Measurements from ENCODE around the gene FOXK2. TPM values are rescaled to one million over a fixed set of nuclear protein-coding genes. Genes with fewer than 3 reads are reported as not detected.
A peak's percentile ranks its signal among the peaks of the same experiment; 100 is the strongest.

FOXK2 gene
- 44.5 and 63.0 TPM in 2 replicates for total RNA-seq
- polyA plus RNA-seq = 22.0 and 26.7 TPM in 2 replicates

DNA sequence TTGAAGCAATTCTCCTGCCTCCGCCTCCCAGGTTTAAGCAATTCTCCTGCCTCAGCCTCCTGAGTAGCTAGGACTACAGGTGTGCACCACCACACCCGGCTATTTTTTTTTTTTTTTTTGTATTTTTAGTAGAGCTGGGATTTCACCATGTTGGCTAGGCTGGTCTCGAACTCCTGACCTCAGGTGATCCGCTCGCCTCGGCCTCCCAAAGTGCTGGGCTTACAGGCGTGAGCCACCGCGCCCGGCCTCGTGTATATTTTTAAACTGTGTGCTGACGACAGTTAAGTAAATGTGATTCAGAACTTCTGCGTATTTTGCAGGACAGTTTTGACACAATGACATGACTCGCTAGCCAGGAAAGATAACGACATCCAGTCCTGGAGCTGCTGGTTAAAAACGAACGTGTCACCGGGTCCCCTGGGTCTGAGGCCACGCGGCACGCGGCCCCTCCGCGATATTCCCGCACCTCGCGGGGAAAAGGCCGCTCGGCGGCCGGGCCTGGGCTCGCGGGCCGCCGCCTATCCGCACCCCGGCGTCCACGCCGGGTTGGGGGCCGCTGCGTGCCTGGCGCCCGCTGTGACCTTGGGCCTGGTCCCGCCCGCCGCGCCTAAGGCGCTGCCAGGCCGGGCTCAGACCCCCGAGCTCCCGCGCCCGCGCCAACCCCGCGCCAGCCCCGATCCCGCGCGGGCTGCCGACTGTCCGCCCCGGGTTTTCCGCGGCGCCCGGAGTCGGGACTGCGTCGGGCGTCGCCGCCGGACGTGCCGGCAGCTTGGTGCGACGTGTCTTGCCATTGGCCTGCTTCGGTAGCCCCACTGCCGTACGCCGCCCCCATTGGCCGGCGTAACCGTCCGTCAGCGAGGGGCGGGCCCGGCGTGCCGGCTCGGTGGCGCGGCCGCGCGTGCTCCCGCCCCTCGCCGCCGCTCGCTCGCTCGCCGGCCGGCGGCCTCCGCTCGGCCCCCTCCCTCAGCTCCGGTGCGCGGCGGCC lies at the start of gene FOXK2:
Gene FOXK2 (plus strand): TSS at position 907 of the 985 bp plus-strand sequence. CDS start 157 bp downstream, outside the sequence.
- Histone ChIP-seq H3K36me3 (no peaks in the 10 kb centered on the region), H3K27ac (peak within 1 kb of the TSS; percentile 92), H3K27me3 (no peaks in the 10 kb centered on the region), H3K4me3 (peak within 1 kb of the TSS; percentile 93), H3K9me3 (ENCODE audit: low read depth) (no peaks in the 10 kb centered on the region), H3K4me1 (ENCODE audit: low read depth) (no peaks in the 10 kb centered on the region)
- peak; percentile 96 to 97 for DNase-seq (ENCODE audit: low read depth in 1 of 2, low spot score in 1 of 2)
- TF ChIP-seq, protein P1, sequence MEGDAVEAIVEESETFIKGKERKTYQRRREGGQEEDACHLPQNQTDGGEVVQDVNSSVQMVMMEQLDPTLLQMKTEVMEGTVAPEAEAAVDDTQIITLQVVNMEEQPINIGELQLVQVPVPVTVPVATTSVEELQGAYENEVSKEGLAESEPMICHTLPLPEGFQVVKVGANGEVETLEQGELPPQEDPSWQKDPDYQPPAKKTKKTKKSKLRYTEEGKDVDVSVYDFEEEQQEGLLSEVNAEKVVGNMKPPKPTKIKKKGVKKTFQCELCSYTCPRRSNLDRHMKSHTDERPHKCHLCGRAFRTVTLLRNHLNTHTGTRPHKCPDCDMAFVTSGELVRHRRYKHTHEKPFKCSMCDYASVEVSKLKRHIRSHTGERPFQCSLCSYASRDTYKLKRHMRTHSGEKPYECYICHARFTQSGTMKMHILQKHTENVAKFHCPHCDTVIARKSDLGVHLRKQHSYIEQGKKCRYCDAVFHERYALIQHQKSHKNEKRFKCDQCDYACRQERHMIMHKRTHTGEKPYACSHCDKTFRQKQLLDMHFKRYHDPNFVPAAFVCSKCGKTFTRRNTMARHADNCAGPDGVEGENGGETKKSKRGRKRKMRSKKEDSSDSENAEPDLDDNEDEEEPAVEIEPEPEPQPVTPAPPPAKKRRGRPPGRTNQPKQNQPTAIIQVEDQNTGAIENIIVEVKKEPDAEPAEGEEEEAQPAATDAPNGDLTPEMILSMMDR (IDR thresholded peaks at IDR 0.05; ENCODE audit: low read depth, low read length) = no peak

DNA sequence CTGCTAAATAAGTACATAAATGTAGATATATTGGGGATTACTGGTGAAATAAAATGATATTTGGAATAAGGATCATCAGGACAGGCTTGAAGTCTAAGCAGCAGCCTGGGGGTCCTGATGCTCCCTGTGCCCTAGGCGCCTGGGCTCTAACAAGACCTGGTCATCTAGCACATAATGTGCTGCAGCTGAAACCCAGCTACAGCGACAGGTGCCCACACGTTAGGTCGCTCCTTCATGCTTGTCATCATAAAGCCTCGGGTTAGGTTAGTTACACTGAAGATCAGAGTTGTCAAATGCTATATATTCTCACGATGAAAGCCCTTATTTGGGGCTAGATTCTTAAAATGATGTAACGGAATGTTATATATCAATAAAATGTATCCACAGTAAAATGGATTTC lies 49.5 kb upstream of the FOXK2 start:
- no peaks in the 10 kb centered on the region for H3K27me3 ChIP-seq
- H3K36me3 ChIP-seq = peaks cover 69% of the 10 kb centered on the region
- H3K9me3 ChIP-seq (ENCODE audit: low read depth) = no peaks in the 10 kb centered on the region
- TF ChIP-seq, protein P1 (IDR thresholded peaks at IDR 0.05; ENCODE audit: low read depth, low read length) = no peak
- H3K4me1 ChIP-seq (ENCODE audit: low read depth) = no peaks in the 10 kb centered on the region
- no peak overlapping the region for H3K27ac ChIP-seq
- DNase-seq (ENCODE audit: low read depth in 1 of 2, low spot score in 1 of 2) = no peak
- no peak overlapping the region for H3K4me3 ChIP-seq

DNA sequence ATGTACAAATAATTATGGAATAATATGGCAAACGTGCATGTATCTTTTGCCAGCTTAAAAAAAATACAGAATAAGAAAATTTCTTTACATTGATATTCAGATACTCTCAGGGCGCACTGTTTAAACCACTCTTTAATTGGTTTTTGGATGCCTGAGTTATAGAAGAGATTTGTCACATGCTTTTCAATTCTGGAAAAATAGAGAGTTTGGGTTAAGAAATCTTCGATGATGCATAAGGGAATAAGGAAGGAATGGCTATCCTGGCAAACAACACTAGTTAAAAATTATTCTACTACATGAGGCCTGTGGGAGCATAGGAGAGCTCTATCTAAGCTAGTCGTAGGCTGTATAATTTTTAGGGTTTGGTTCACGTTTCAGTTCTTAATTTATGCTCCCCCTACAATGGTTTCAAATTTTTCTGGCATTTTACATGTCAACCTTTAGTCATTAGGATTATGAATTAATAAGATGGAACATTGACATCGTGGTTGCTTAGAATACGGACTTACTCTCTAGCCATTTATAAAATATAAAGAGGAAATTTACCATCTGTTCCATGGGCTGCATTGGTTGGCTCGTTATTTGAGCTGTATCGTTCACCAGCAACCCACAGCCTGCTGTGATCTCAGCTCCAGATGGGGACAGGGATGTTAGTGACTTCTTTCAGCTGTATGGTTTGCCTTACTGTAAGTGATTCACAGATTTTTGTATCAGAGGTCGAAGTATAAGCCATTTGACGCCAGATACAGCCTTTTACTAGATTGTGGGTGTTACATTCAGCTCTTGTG lies 45.1 kb upstream of the FOXK2 start:
- H3K4me1 ChIP-seq (ENCODE audit: low read depth) = no peaks in the 10 kb centered on the region
- no peak overlapping the region for H3K27ac ChIP-seq
- H3K36me3 ChIP-seq = peaks cover 51% of the 10 kb centered on the region
- TF ChIP-seq, protein P1 (IDR thresholded peaks at IDR 0.05; ENCODE audit: low read depth, low read length) = no peak
- no peaks in the 10 kb centered on the region for H3K27me3 ChIP-seq
- no peaks in the 10 kb centered on the region for H3K9me3 ChIP-seq (ENCODE audit: low read depth)
- H3K4me3 ChIP-seq = no peak overlapping the region
- no peak for DNase-seq (ENCODE audit: low read depth in 1 of 2, low spot score in 1 of 2)

DNA sequence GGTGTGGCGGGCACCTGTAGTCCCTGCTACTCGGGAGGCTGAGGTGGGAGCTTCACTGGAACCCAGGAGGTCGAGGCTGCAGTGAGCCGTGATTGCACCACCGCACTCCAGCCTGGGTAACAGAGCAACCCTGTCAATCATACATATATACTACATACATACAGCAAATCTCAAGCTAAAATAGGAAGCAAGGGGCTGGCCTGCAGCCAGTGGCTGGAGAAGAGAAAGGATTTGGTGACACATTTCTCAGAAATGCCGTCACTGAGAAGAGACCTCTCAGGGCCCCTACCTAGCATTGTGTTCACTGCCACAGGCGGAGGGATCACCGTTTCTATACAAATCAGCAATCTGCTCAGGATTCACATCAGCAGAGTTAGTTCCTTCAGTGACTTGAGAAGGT lies 44.1 kb upstream of the FOXK2 start:
- H3K9me3 ChIP-seq (ENCODE audit: low read depth) = no peaks in the 10 kb centered on the region
- no peak overlapping the region for H3K27ac ChIP-seq
- no peak for DNase-seq (ENCODE audit: low read depth in 1 of 2, low spot score in 1 of 2)
- no peaks in the 10 kb centered on the region for H3K27me3 ChIP-seq
- TF ChIP-seq, protein P1 (IDR thresholded peaks at IDR 0.05; ENCODE audit: low read depth, low read length) = no peak
- H3K36me3 ChIP-seq = peaks cover 58% of the 10 kb centered on the region
- H3K4me1 ChIP-seq (ENCODE audit: low read depth) = no peaks in the 10 kb centered on the region
- H3K4me3 ChIP-seq = no peak overlapping the region

DNA sequence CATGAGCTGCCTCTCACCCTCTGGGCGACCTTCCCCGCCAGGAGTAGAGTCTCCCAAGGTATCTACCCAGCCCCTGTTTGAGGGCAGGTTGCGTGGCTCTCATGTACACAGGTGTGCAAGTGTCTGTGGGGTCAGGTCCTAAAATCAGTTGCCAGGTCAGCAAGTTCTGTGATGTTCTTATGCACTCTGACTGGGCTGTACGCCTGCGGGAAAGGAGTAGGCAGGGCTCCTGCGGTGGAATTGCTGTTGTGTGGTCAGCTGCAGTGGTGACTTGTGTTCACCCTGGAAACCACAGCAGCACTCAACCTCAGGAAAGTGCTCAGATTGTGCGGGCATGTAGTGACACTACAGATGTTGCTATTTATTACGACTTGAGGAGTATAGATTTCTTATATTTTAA lies 41.6 kb upstream of the FOXK2 start:
- H3K27me3 ChIP-seq = no peaks in the 10 kb centered on the region
- no peaks in the 10 kb centered on the region for H3K9me3 ChIP-seq (ENCODE audit: low read depth)
- H3K36me3 ChIP-seq = peaks cover 54% of the 10 kb centered on the region
- TF ChIP-seq, protein P1 (IDR thresholded peaks at IDR 0.05; ENCODE audit: low read depth, low read length) = no peak
- no peak for DNase-seq (ENCODE audit: low read depth in 1 of 2, low spot score in 1 of 2)
- H3K4me1 ChIP-seq (ENCODE audit: low read depth) = no peaks in the 10 kb centered on the region
- no peak overlapping the region for H3K4me3 ChIP-seq
- no peak overlapping the region for H3K27ac ChIP-seq

All from cardiac muscle cell (in vitro differentiated cells and primary cell).